Measurements from ENCODE around the gene SETBP1.

The SETBP1 gene

GRCh38 chr18:44638034-44638540 lies 42.6 kb upstream of the SETBP1 start:
- DNase-seq (ENCODE audit: low read depth) = no peak
- H3K4me3 ChIP-seq (ENCODE audit: low read depth, low read length) = no peak overlapping the region
- TF ChIP-seq CTCF (IDR thresholded peaks at IDR 0.05; ENCODE audit: low read depth, low read length) (no peak), MYC (IDR thresholded peaks at IDR 0.05; ENCODE audit: low read depth, low read length) (no peak), MAX (IDR thresholded peaks at IDR 0.05; ENCODE audit: low read depth, low read length) (no peak), POLR2A (IDR thresholded peaks at IDR 0.05; ENCODE audit: extremely low read depth, insufficient read length) (no peak)

GRCh38 chr18:44638811-44639210 lies 41.9 kb upstream of the SETBP1 start:
- TF ChIP-seq MYC (IDR thresholded peaks at IDR 0.05; ENCODE audit: low read depth, low read length) (no peak), CTCF (IDR thresholded peaks at IDR 0.05; ENCODE audit: low read depth, low read length) (no peak), MAX (IDR thresholded peaks at IDR 0.05; ENCODE audit: low read depth, low read length) (no peak), POLR2A (IDR thresholded peaks at IDR 0.05; ENCODE audit: extremely low read depth, insufficient read length) (no peak)
- DNase-seq (ENCODE audit: low read depth) = no peak
- no peak overlapping the region for H3K4me3 ChIP-seq (ENCODE audit: low read depth, low read length)

- no peak for TF ChIP-seq MAX (IDR thresholded peaks at IDR 0.05; ENCODE audit: low read depth, low read length)
- TF ChIP-seq MYC (IDR thresholded peaks at IDR 0.05; ENCODE audit: low read depth, low read length) = no peak
- no peak for TF ChIP-seq CTCF (IDR thresholded peaks at IDR 0.05; ENCODE audit: low read depth, low read length)
- TF ChIP-seq POLR2A (IDR thresholded peaks at IDR 0.05; ENCODE audit: extremely low read depth, insufficient read length) = no peak
- H3K4me3 ChIP-seq (ENCODE audit: low read depth, low read length) = no peak overlapping the region
Observed at GRCh38 chr18:44643004-44643403, 37.7 kb upstream of the SETBP1 start.

GRCh38 chr18:44651478-44651877 lies 29.2 kb upstream of the SETBP1 start:
- no peak for TF ChIP-seq MAX (IDR thresholded peaks at IDR 0.05; ENCODE audit: low read depth, low read length)
- no peak for TF ChIP-seq CTCF (IDR thresholded peaks at IDR 0.05; ENCODE audit: low read depth, low read length)
- TF ChIP-seq POLR2A (IDR thresholded peaks at IDR 0.05; ENCODE audit: extremely low read depth, insufficient read length) = no peak
- no peak for TF ChIP-seq MYC (IDR thresholded peaks at IDR 0.05; ENCODE audit: low read depth, low read length)
- DNase-seq (ENCODE audit: low read depth) = no peak
- no peak overlapping the region for H3K4me3 ChIP-seq (ENCODE audit: low read depth, low read length)

More at GRCh38 chr18:44643004-44643403, 37.7 kb upstream of the SETBP1 start:
- DNase-seq (ENCODE audit: low read depth) = no peak

GRCh38 chr18:44651918-44652572 lies 28.6 kb upstream of the SETBP1 start:
- TF ChIP-seq CTCF (IDR thresholded peaks at IDR 0.05; ENCODE audit: low read depth, low read length) (no peak), MYC (IDR thresholded peaks at IDR 0.05; ENCODE audit: low read depth, low read length) (no peak), MAX (IDR thresholded peaks at IDR 0.05; ENCODE audit: low read depth, low read length) (no peak), POLR2A (IDR thresholded peaks at IDR 0.05; ENCODE audit: extremely low read depth, insufficient read length) (no peak)
- no peak overlapping the region for H3K4me3 ChIP-seq (ENCODE audit: low read depth, low read length)
- DNase-seq (ENCODE audit: low read depth) = no peak

Measured in NB4 (cell line).